Thyroid gland (tissue), 4 donors: ENCODE data around the gene PTPRT. TPM values are rescaled to one million over a fixed set of nuclear protein-coding genes. Genes with fewer than 3 reads are reported as not detected.

Experiments used
- DNase-seq, 2 donors: peaks; one replicate each; pipeline ENCODE4 v3.0.0-alpha.2; 2019
- H3K27ac ChIP-seq, 3 donors: fragments of 200-600 bp; sonication (generic); 1 replicate in 2 of 3; 2 replicates in 1 of 3; pipeline ENCODE4 v1.5.1; 2016 to 2019; ENCODE audit warnings: mild to moderate bottlenecking in 1 of 3, moderate library complexity in 1 of 3
- H3K27me3 ChIP-seq: fragments of 200-600 bp; sonication (generic); one replicate; pipeline ENCODE4 v1.5.1; 2019
- H3K36me3 ChIP-seq, 2 donors: fragments of 200-600 bp; sonication (generic); one replicate each; pipeline ENCODE4 v1.5.1; 2016 to 2019
- H3K4me1 ChIP-seq, 2 donors: fragments of 200-600 bp; sonication (generic); one replicate each; pipeline ENCODE4 v1.5.1; 2017 to 2019
- H3K4me3 ChIP-seq, 3 donors: fragments of 200-600 bp; sonication (generic); replicated peaks in 1 of 3; 1 replicate in 2 of 3; 2 replicates in 1 of 3; pipeline ENCODE4 v1.5.1; 2016; ENCODE audit warnings: mild to moderate bottlenecking in 1 of 3
- H3K9me3 ChIP-seq: fragments of 200-600 bp; sonication (generic); one replicate; pipeline ENCODE4 v1.5.1; 2017
- POLR2A ChIP-seq, 2 donors: fragments of 450-650 bp; IDR thresholded peaks; one replicate each; pipeline ENCODE4 v1.6.1; 2017; ENCODE audit warnings: antibody characterized with exemption in 2 of 2, mild to moderate bottlenecking in 2 of 2, moderate library complexity in 1 of 2
- WGBS, 2 donors: methylation state at CpG; one replicate each; pipeline ENCODE4 v1.1.5; 2017; 5-methylcytosine and 5-hydroxymethylcytosine counted together
- intact Hi-C: fragments of 100-400 bp; cut with DNase I; formaldehyde crosslinking; loops from one replicate; pipeline ENCODE4 v1.15.1; 2023
- total RNA-seq, 4 donors: library from RNA; depleted of rRNA; stranded (reverse); fragments of >200 nt; gene quantifications; one replicate each; pipeline ENCODE4 v1.2.3, GENCODE V29; 2016
- TF ChIP-seq, protein P1 (sequence below), 6 experiments: fragments of 200-600 bp in 3 of 6; fragments of 450-650 bp in 3 of 6; sonication (generic) in 3 of 6; IDR thresholded peaks; one replicate each; pipeline ENCODE4 v1.5.1; 2016 to 2019; ENCODE audit warnings: antibody characterized with exemption in 6 of 6, mild to moderate bottlenecking in 2 of 6, inconsistent platforms in 1 of 6, moderate library complexity in 1 of 6

Gene PTPRT
- total RNA-seq, 4 donors from 2014 or later: 0.11 to 0.15 TPM; not detected in 2

- no peak for DNase-seq
- Histone ChIP-seq H3K27ac (no peak overlapping the region), H3K4me1 (no peaks in the 10 kb centered on the region), H3K9me3 (no peaks in the 10 kb centered on the region), H3K27me3 (no peaks in the 10 kb centered on the region), H3K4me3 (no peak overlapping the region), H3K36me3 (no peaks in the 10 kb centered on the region)
- intact Hi-C loops: no loop called here
- WGBS, 2 donors: 75 to 89% methylated on average over 3 of the region's 3 CpGs
- TF ChIP-seq, protein P1, sequence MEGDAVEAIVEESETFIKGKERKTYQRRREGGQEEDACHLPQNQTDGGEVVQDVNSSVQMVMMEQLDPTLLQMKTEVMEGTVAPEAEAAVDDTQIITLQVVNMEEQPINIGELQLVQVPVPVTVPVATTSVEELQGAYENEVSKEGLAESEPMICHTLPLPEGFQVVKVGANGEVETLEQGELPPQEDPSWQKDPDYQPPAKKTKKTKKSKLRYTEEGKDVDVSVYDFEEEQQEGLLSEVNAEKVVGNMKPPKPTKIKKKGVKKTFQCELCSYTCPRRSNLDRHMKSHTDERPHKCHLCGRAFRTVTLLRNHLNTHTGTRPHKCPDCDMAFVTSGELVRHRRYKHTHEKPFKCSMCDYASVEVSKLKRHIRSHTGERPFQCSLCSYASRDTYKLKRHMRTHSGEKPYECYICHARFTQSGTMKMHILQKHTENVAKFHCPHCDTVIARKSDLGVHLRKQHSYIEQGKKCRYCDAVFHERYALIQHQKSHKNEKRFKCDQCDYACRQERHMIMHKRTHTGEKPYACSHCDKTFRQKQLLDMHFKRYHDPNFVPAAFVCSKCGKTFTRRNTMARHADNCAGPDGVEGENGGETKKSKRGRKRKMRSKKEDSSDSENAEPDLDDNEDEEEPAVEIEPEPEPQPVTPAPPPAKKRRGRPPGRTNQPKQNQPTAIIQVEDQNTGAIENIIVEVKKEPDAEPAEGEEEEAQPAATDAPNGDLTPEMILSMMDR (IDR thresholded peaks at IDR 0.05): no peak
- no peak for TF ChIP-seq POLR2A (IDR thresholded peaks at IDR 0.05)
Measured at GRCh38 chr20:42399802-42400201, 789.9 kb downstream of the PTPRT start.

- intact Hi-C loops: no loop called here
- Histone ChIP-seq H3K9me3 (no peaks in the 10 kb centered on the region), H3K27ac (no peak overlapping the region), H3K27me3 (no peaks in the 10 kb centered on the region), H3K36me3 (no peaks in the 10 kb centered on the region), H3K4me3 (no peak overlapping the region), H3K4me1 (no peaks in the 10 kb centered on the region)
- WGBS, 2 donors: 34 to 46% methylated on average over 2 of the region's 2 CpGs
- no peak for TF ChIP-seq POLR2A (IDR thresholded peaks at IDR 0.05)
- TF ChIP-seq, protein P1 (IDR thresholded peaks at IDR 0.05): no peak
- DNase-seq: no peak
Measured at GRCh38 chr20:42392442-42392841, 797.3 kb downstream of the PTPRT start.

DNA sequence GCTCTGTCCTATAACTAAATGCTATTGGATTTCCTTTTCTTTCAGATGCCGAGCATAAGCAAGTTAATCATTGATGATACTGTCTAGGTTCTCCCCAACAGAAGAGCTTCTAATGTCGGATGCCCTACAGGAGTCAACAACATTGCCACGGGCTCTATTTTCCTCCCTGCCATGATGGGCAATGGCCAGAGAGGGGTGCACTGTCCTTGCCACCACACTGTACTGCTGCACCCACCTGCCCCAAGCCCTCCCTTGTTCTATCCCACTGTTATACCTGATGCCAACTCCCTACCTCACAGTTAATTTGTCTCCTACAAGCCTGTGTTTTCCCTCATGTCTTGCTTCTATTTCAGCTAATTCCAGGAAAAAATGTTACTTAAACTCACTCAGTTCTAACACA is 797.9 kb downstream of the PTPRT start:
- TF ChIP-seq, protein P1 (IDR thresholded peaks at IDR 0.05): no peak
- no peak for TF ChIP-seq POLR2A (IDR thresholded peaks at IDR 0.05)
- no peaks in the 10 kb centered on the region for H3K36me3 ChIP-seq
- H3K9me3 ChIP-seq: no peaks in the 10 kb centered on the region
- no peak for DNase-seq
- intact Hi-C loops: no loop called here
- WGBS, 2 donors: 82 to 90% methylated on average over 3 of the region's 3 CpGs
- H3K4me3 ChIP-seq: no peak overlapping the region
- no peaks in the 10 kb centered on the region for H3K4me1 ChIP-seq
- H3K27ac ChIP-seq: no peak overlapping the region
- no peaks in the 10 kb centered on the region for H3K27me3 ChIP-seq

GRCh38 chr20:42380287-42380686 is 809.4 kb downstream of the PTPRT start:
- WGBS, 2 donors: 91 to 98% methylated on average over 3 to 4 of the region's 4 CpGs
- H3K9me3 ChIP-seq: no peaks in the 10 kb centered on the region
- DNase-seq: no peak
- H3K27ac ChIP-seq: no peak overlapping the region
- no peak overlapping the region for H3K4me3 ChIP-seq
- intact Hi-C loops: no loop called here
- TF ChIP-seq POLR2A (IDR thresholded peaks at IDR 0.05): no peak
- TF ChIP-seq, protein P1 (IDR thresholded peaks at IDR 0.05): no peak
- no peaks in the 10 kb centered on the region for H3K36me3 ChIP-seq
- H3K4me1 ChIP-seq: no peaks in the 10 kb centered on the region
- H3K27me3 ChIP-seq: no peaks in the 10 kb centered on the region

DNA sequence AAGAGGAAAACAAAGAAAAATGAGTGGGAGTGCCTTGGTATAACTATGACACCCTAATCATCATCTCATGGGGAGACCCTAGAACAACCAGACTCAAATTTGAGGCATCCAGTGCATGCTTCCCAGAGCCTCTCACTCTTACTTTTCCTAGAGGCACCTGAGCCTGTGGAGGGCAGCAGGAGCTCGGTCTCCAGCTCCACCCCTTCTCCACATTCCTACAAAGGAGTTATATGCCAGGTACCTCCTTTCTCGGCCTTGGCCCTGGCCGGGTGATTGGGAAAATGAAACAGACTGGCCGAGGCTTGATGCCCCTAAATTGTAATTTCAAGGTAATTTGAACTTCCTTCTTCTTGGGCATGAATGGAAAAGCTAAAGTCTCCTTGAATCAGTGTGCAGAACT is 810.3 kb downstream of the PTPRT start:
- intact Hi-C loops: no loop called here
- DNase-seq: no peak
- no peak for TF ChIP-seq POLR2A (IDR thresholded peaks at IDR 0.05)
- Histone ChIP-seq H3K27ac (no peak overlapping the region), H3K36me3 (no peaks in the 10 kb centered on the region), H3K4me1 (no peaks in the 10 kb centered on the region), H3K27me3 (no peaks in the 10 kb centered on the region), H3K9me3 (no peaks in the 10 kb centered on the region), H3K4me3 (no peak overlapping the region)
- 32 to 68% methylated on average over 4 of the region's 4 CpGs for WGBS, 2 donors

DNA sequence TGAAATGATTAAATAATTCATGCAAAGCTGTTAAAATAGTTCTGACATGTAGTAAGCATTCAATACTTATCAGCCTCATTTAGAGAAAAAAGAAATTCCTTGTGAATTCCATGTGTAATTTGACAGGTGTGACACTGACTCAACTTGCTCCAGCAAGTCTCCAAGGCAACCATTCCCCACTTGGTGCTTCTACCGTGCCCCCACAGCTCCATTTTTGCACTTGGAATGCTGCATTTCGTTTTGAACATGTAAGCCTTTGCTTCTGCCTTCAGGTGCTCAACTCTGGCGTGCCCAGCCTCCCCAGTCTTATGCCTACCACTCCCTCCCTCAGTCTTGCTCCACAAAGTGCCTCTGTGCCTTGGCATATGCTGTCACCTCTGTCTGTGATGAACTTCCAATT is 810.9 kb downstream of the PTPRT start:
- H3K27me3 ChIP-seq: no peaks in the 10 kb centered on the region
- no peaks in the 10 kb centered on the region for H3K4me1 ChIP-seq
- DNase-seq: no peak
- intact Hi-C loops: no loop called here
- no peak overlapping the region for H3K4me3 ChIP-seq
- no peak for TF ChIP-seq POLR2A (IDR thresholded peaks at IDR 0.05)
- TF ChIP-seq, protein P1 (IDR thresholded peaks at IDR 0.05): no peak
- H3K27ac ChIP-seq: no peak overlapping the region
- H3K36me3 ChIP-seq: no peaks in the 10 kb centered on the region
- 58 to 64% methylated on average over 3 of the region's 3 CpGs for WGBS, 2 donors
- H3K9me3 ChIP-seq: no peaks in the 10 kb centered on the region
